PFSK-1 (cell line): ENCODE data around the gene MPEG1.

Experiments
- FOXP2 ChIP-seq: optimal IDR thresholded peaks from 2 replicates; pipeline ENCODE3; 2011; ENCODE audit warnings: borderline replicate concordance, control low read depth, inconsistent platforms; ENCODE audit not compliant: insufficient read depth; ENCODE audit errors: extremely low read length, extremely low read depth
- POLR2AphosphoS5 ChIP-seq: IDR thresholded peaks from 2 replicates; pipeline ENCODE4 v1.6.1; 2012; ENCODE audit warnings: low read depth, mild to moderate bottlenecking, control low read depth, low read length, moderate library complexity
- REST ChIP-seq, 2 experiments: IDR thresholded peaks; 2 replicates each; pipeline versions ENCODE4 v1.6.1 to v1.8.0; 2011 to 2012; ENCODE audit warnings: low read depth in 2 of 2, low read length in 2 of 2, control low read depth in 1 of 2, inconsistent platforms in 1 of 2, mild to moderate bottlenecking in 1 of 2, moderate library complexity in 1 of 2; ENCODE audit not compliant: insufficient read depth in 1 of 2
- SIN3A ChIP-seq: IDR thresholded peaks from 2 replicates; pipeline ENCODE4 v1.6.1; 2012; ENCODE audit warnings: mild to moderate bottlenecking, low read length, moderate library complexity, borderline replicate concordance; ENCODE audit not compliant: insufficient read depth
- TAF1 ChIP-seq: IDR thresholded peaks from 2 replicates; pipeline ENCODE4 v1.6.1; 2012; ENCODE audit warnings: low read length, control low read depth, borderline replicate concordance; ENCODE audit not compliant: insufficient read depth

- no peak for TF ChIP-seq TAF1
- no peak for TF ChIP-seq POLR2AphosphoS5
- TF ChIP-seq SIN3A, result no peak
- no peak for TF ChIP-seq REST (IDR thresholded peaks at IDR 0.05; ENCODE audit: insufficient read depth in 1 of 2, low read depth in 2 of 2, low read length in 2 of 2)
- no peak for TF ChIP-seq FOXP2
These were observed 39.4 kb downstream of the MPEG1 start for GRCh38 chr11:59173080-59173963.
